Activated effector memory CD4-positive, alpha-beta T cell treated with Interleukin-2 at 50 U/mL for 16 hours (primary cell): ENCODE data around the gene HDAC4.

Experiments used
- DNase-seq: peaks from one replicate; pipeline ENCODE4 v3.0.0-alpha.2; 2020

Gene HDAC4

GRCh38 chr2:239262484-239263230 lies 138.2 kb downstream of the HDAC4 start:
- DNase-seq, result no peak

GRCh38 chr2:239261796-239262483 lies 138.9 kb downstream of the HDAC4 start:
- DNase-seq, result no peak

- DNase-seq, result no peak
Measured at GRCh38 chr2:239261356-239261755, 139.5 kb downstream of the HDAC4 start.

GRCh38 chr2:239260546-239261327 lies 140.1 kb downstream of the HDAC4 start:
- DNase-seq, result no peak

GRCh38 chr2:239259603-239260298 lies 141.1 kb downstream of the HDAC4 start:
- DNase-seq, result no peak

- no peak for DNase-seq
Measured at GRCh38 chr2:239259173-239259572, 141.6 kb downstream of the HDAC4 start.

- DNase-seq, result no peak
Measured at GRCh38 chr2:239258248-239258647, 142.6 kb downstream of the HDAC4 start.

- DNase-seq, result no peak
Measured at GRCh38 chr2:239257511-239257937, 143.3 kb downstream of the HDAC4 start.

GRCh38 chr2:239256350-239256743 lies 144.5 kb downstream of the HDAC4 start:
- DNase-seq, result no peak

- no peak for DNase-seq
Measured at GRCh38 chr2:239255628-239256349, 145.0 kb downstream of the HDAC4 start.

GRCh38 chr2:239255218-239255617 lies 145.6 kb downstream of the HDAC4 start:
- DNase-seq, result no peak

GRCh38 chr2:239253701-239254436 lies 147.0 kb downstream of the HDAC4 start:
- no peak for DNase-seq

- DNase-seq, result no peak
Measured at GRCh38 chr2:239253264-239253663, 147.6 kb downstream of the HDAC4 start.

- no peak for DNase-seq
Measured at GRCh38 chr2:239252801-239253200, 148.0 kb downstream of the HDAC4 start.

GRCh38 chr2:239252393-239252792 lies 148.4 kb downstream of the HDAC4 start:
- no peak for DNase-seq

- no peak for DNase-seq
Measured at GRCh38 chr2:239251971-239252370, 148.8 kb downstream of the HDAC4 start.

GRCh38 chr2:239250216-239251081 lies 150.4 kb downstream of the HDAC4 start:
- no peak for DNase-seq

- DNase-seq, result no peak
Measured at GRCh38 chr2:239249776-239250175, 151.0 kb downstream of the HDAC4 start.

- DNase-seq, result no peak
Measured at GRCh38 chr2:239249048-239249447, 151.8 kb downstream of the HDAC4 start.

- DNase-seq, result no peak
Measured at GRCh38 chr2:239247401-239248245, 153.2 kb downstream of the HDAC4 start.
